MG63 (cell line): Measurements from ENCODE around the gene PTPRE. TPM values are rescaled to one million over a fixed set of nuclear protein-coding genes. Genes with fewer than 3 reads are reported as not detected.
A peak's percentile ranks its signal among the peaks of the same experiment; 100 is the strongest.

Experiments
- DNase-seq: peaks from one replicate; pipeline ENCODE4 v3.0.0-alpha.2; 2020
- H3K27me3 ChIP-seq: fragments of 250-450 bp; sonication (Bioruptor Pico); 2 replicates; pipeline ENCODE4 v1.5.1; 2020; ENCODE audit warnings: mild to moderate bottlenecking, moderate library complexity
- H3K36me3 ChIP-seq: fragments of 250-450 bp; sonication (Bioruptor Pico); 2 replicates; pipeline ENCODE4 v1.5.1; 2020; ENCODE audit warnings: mild to moderate bottlenecking, moderate library complexity
- H3K4me3 ChIP-seq: fragments of 250-450 bp; sonication (Bioruptor Pico); 2 replicates; pipeline ENCODE4 v1.5.1; 2020; ENCODE audit warnings: mild to moderate bottlenecking, moderate library complexity
- H3K9me3 ChIP-seq: fragments of 250-450 bp; sonication (Bioruptor Pico); 2 replicates; pipeline ENCODE4 v1.5.1; 2020; ENCODE audit warnings: mild to moderate bottlenecking, moderate library complexity
- total RNA-seq: library from RNA; depleted of rRNA; stranded (reverse); fragments of >200 nt; shearing (Covaris generic); gene quantifications from 2 replicates; pipeline ENCODE4 v1.2.3, GENCODE V29; 2014; ENCODE audit warnings: low replicate concordance; rRNA removed

PTPRE gene
- total RNA-seq, 1 experiment from 2014 or later: 0.86 TPM

- Histone ChIP-seq H3K9me3 (no peaks in the 10 kb centered on the region), H3K4me3 (peak overlapping the region; percentile 67), H3K36me3 (peaks cover 53% of the 10 kb centered on the region), H3K27me3 (no peaks in the 10 kb centered on the region)
- no peak for DNase-seq
Measured at GRCh38 chr10:128124813-128125403, 218.0 kb downstream of the PTPRE start.

GRCh38 chr10:128125416-128125943 lies 218.6 kb downstream of the PTPRE start:
- Histone ChIP-seq H3K9me3 (no peaks in the 10 kb centered on the region), H3K36me3 (peaks cover 47% of the 10 kb centered on the region), H3K27me3 (no peaks in the 10 kb centered on the region), H3K4me3 (peak overlapping the region; percentile 67)
- DNase-seq: no peak

- DNase-seq: peak; percentile 88
- H3K9me3 ChIP-seq: no peaks in the 10 kb centered on the region
Measured at GRCh38 chr10:128125944-128126764, 219.3 kb downstream of the PTPRE start, which contains the start of gene MKI67. MKI67 (minus strand) TSS chr10:128126423; CDS start chr10:128125667, 756 bp downstream.

GRCh38 chr10:128128582-128128981 lies 221.7 kb downstream of the PTPRE start:
- no peak overlapping the region for H3K4me3 ChIP-seq
- no peaks in the 10 kb centered on the region for H3K9me3 ChIP-seq
- DNase-seq: no peak
- peaks cover 20% of the 10 kb centered on the region for H3K36me3 ChIP-seq
- no peaks in the 10 kb centered on the region for H3K27me3 ChIP-seq

More at GRCh38 chr10:128125944-128126764, 219.3 kb downstream of the PTPRE start, which contains the start of gene MKI67:
- Histone ChIP-seq H3K4me3 (peak within 1 kb of the TSS; percentile 67), H3K27me3 (no peaks in the 10 kb centered on the region), H3K36me3 (peaks cover 41% of the 10 kb centered on the region)

- H3K9me3 ChIP-seq: no peaks in the 10 kb centered on the region
- no peak for DNase-seq
Measured at GRCh38 chr10:128130051-128130450, 223.1 kb downstream of the PTPRE start.

More at GRCh38 chr10:128130051-128130450, 223.1 kb downstream of the PTPRE start:
- Histone ChIP-seq H3K36me3 (peaks cover 6% of the 10 kb centered on the region), H3K4me3 (no peak overlapping the region), H3K27me3 (no peaks in the 10 kb centered on the region)

Other genes with a start within 250 kb of the PTPRE start
- not detected in 2 replicates for gene FOXI2, start 169.9 kb upstream of the PTPRE start, total RNA-seq
- not detected in 2 replicates for gene CLRN3, start 14.2 kb upstream of the PTPRE start, total RNA-seq
- 15.0 and 17.9 TPM in 2 replicates for gene MKI67, start 219.3 kb downstream of the PTPRE start, total RNA-seq